ENCODE measurements around the gene TFDP2. TPM values are rescaled to one million over a fixed set of nuclear protein-coding genes. Genes with fewer than 3 reads are reported as not detected.
"Not testable (repeated sequence)": the region's sequence is repeated elsewhere in the genome, so short reads cannot be mapped to it uniquely, and the experiment has no call there.

Gene TFDP2
- total and polyA plus RNA-seq, 4 donors = 13.3 to 62.5 (median 27.8) TPM

- H3K4me1 ChIP-seq (ENCODE audit: control insufficient read depth in 1 of 2, insufficient read depth in 2 of 2, low read length in 2 of 2); H3K36me3 ChIP-seq (ENCODE audit: control insufficient read depth in 1 of 2, insufficient read depth in 2 of 2, low read length in 1 of 2); H3K27me3 ChIP-seq (ENCODE audit: control insufficient read depth in 1 of 2, insufficient read depth in 2 of 2, low read length in 1 of 2); DNase-seq; H3K27ac ChIP-seq (ENCODE audit: low read depth in 1 of 2, low read length in 2 of 2); ATAC-seq (ENCODE audit: low FRiP score); H3K4me3 ChIP-seq (ENCODE audit: low read length in 2 of 2); intact Hi-C loops (cut with DNase I); H3K9me3 ChIP-seq (ENCODE audit: control insufficient read depth, low read length): not testable (repeated sequence)
- 95 to 97% methylated on average over 15 of the region's 15 CpGs for WGBS, 2 donors
These were observed 8.6 kb downstream of the TFDP2 start for GRCh38 chr3:142140608-142141285.

DNA sequence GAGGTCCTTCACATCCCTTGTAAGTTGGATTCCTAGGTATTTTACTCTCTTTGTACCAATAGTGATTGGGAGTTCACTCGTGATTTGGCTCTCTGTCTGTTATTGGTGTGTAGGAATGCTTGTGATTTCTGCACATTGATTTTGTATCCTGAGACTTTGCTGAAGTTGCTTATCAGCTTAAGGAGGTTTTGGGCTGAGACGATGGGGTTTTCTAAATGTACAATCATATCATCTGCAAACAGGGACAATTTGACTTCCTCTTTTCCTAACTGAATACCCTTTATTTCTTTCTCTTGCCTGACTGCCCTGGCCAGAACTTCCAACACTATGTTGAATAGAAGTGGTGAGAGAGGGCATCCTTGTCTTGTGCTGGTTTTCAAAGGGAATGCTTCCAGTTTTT, 12.3 kb downstream of the TFDP2 start:
- WGBS, 2 donors = 96% methylated on average over 1 to 2 of the region's 2 CpGs
- H3K9me3 ChIP-seq (ENCODE audit: control insufficient read depth, low read length); DNase-seq; H3K27me3 ChIP-seq (ENCODE audit: control insufficient read depth in 1 of 2, insufficient read depth in 2 of 2, low read length in 1 of 2); H3K36me3 ChIP-seq (ENCODE audit: control insufficient read depth in 1 of 2, insufficient read depth in 2 of 2, low read length in 1 of 2); ATAC-seq (ENCODE audit: low FRiP score); intact Hi-C loops (cut with DNase I); H3K4me1 ChIP-seq (ENCODE audit: control insufficient read depth in 1 of 2, insufficient read depth in 2 of 2, low read length in 2 of 2); H3K27ac ChIP-seq (ENCODE audit: low read depth in 1 of 2, low read length in 2 of 2); H3K4me3 ChIP-seq (ENCODE audit: low read length in 2 of 2): not testable (repeated sequence)

GRCh38 chr3:142134799-142135325, 14.5 kb downstream of the TFDP2 start:
- Histone ChIP-seq H3K4me1 (ENCODE audit: control insufficient read depth in 1 of 2, insufficient read depth in 2 of 2, low read length in 2 of 2) (no peaks in the 10 kb centered on the region), H3K36me3 (ENCODE audit: control insufficient read depth in 1 of 2, insufficient read depth in 2 of 2, low read length in 1 of 2) (no peaks in the 10 kb centered on the region), H3K27me3 (ENCODE audit: control insufficient read depth in 1 of 2, insufficient read depth in 2 of 2, low read length in 1 of 2) (no peaks in the 10 kb centered on the region), H3K9me3 (ENCODE audit: control insufficient read depth, low read length) (no peaks in the 10 kb centered on the region), H3K4me3 (ENCODE audit: low read length in 2 of 2) (no peak overlapping the region), H3K27ac (ENCODE audit: low read depth in 1 of 2, low read length in 2 of 2) (no peak overlapping the region)
- no peak for ATAC-seq (ENCODE audit: low FRiP score)
- WGBS, 2 donors = 24 to 64% methylated on average over 3 of the region's 3 CpGs
- DNase-seq = no peak
- intact Hi-C loops (cut with DNase I) = no loop called here

DNA sequence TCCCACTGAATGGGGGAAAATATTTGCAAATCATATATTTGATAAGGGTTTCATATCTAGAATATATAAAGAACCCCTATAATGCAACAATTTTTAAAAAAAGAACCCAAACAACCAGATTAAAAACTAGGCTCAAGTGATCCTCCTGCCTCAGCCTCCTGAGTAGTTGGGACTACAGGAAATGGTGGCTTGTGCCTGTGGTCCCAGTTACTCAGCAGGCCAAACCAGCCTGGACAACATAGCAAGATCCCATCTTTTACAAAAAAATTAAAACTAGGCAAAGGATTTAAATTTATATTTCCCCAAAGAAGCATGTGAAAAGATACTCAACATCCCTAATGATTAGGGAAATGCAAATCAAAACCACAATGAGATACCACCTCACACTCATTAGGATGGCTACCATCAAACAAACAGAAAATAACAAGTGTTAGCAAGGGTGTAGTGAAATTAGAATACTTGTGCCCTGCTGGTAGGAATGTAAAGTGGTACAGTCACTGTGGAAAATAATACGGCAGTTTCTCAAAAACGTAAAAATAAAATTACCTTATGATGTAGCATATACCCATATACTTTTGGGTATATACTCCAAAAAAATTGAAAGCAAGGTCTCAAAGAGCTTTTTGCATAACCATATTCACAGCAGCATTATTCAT, 19.7 kb downstream of the TFDP2 start:
- ATAC-seq (ENCODE audit: low FRiP score) = no peak
- intact Hi-C loops (cut with DNase I) = loop anchor here in 1 of 2 donors (5.0 kb wide), 1 partner anchor 148 kb away; no protein-coding TSS in a partner anchor
- 93 to 97% methylated on average over 2 of the region's 2 CpGs for WGBS, 2 donors

GRCh38 chr3:142127941-142128658, 21.2 kb downstream of the TFDP2 start:
- H3K4me1 ChIP-seq (ENCODE audit: control insufficient read depth in 1 of 2, insufficient read depth in 2 of 2, low read length in 2 of 2) = no peaks in the 10 kb centered on the region
- DNase-seq (no peak), ATAC-seq (ENCODE audit: low FRiP score) (no peak)
- WGBS, 2 donors = 90 to 91% methylated on average over 8 of the region's 8 CpGs
- no peaks in the 10 kb centered on the region for H3K27me3 ChIP-seq (ENCODE audit: control insufficient read depth in 1 of 2, insufficient read depth in 2 of 2, low read length in 1 of 2)
- H3K4me3 ChIP-seq (ENCODE audit: low read length in 2 of 2) = no peak overlapping the region
- no peak overlapping the region for H3K27ac ChIP-seq (ENCODE audit: low read depth in 1 of 2, low read length in 2 of 2)
- intact Hi-C loops (cut with DNase I) = loop anchor here in 1 of 2 donors (5.0 kb wide), 1 partner anchor 149 kb away; no protein-coding TSS in a partner anchor
- no peaks in the 10 kb centered on the region for H3K36me3 ChIP-seq (ENCODE audit: control insufficient read depth in 1 of 2, insufficient read depth in 2 of 2, low read length in 1 of 2)
- H3K9me3 ChIP-seq (ENCODE audit: control insufficient read depth, low read length) = no peaks in the 10 kb centered on the region

More for the DNA sequence above, 19.7 kb downstream of the TFDP2 start:
- Histone ChIP-seq H3K4me3 (ENCODE audit: low read length in 2 of 2) (no peak overlapping the region), H3K27me3 (ENCODE audit: control insufficient read depth in 1 of 2, insufficient read depth in 2 of 2, low read length in 1 of 2) (no peaks in the 10 kb centered on the region), H3K9me3 (ENCODE audit: control insufficient read depth, low read length) (no peaks in the 10 kb centered on the region), H3K4me1 (ENCODE audit: control insufficient read depth in 1 of 2, insufficient read depth in 2 of 2, low read length in 2 of 2) (no peaks in the 10 kb centered on the region), H3K27ac (ENCODE audit: low read depth in 1 of 2, low read length in 2 of 2) (no peak overlapping the region), H3K36me3 (ENCODE audit: control insufficient read depth in 1 of 2, insufficient read depth in 2 of 2, low read length in 1 of 2) (no peaks in the 10 kb centered on the region)
- DNase-seq = no peak

DNA sequence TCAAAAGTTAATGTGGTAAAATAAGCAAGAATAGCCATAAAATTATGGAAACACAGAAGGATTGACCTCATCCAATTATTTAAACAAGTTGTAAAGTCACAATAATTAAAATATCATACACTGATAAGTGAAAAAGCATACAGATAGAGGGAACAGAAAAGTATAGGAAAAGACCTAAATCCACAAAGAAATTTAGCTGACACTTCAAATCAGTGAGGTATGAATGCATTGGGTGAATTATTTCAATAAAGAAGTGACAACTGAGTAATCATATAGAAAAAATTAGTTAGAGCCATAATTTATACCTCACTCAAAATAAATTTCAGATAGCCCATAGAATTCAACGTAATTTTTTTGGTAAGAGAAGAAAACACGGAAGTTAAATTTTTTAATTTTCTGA, 25.1 kb downstream of the TFDP2 start:
- Histone ChIP-seq H3K36me3 (ENCODE audit: control insufficient read depth in 1 of 2, insufficient read depth in 2 of 2, low read length in 1 of 2) (no peaks in the 10 kb centered on the region), H3K4me3 (ENCODE audit: low read length in 2 of 2) (no peak overlapping the region), H3K27ac (ENCODE audit: low read depth in 1 of 2, low read length in 2 of 2) (no peak overlapping the region), H3K4me1 (ENCODE audit: control insufficient read depth in 1 of 2, insufficient read depth in 2 of 2, low read length in 2 of 2) (no peaks in the 10 kb centered on the region), H3K9me3 (ENCODE audit: control insufficient read depth, low read length) (no peaks in the 10 kb centered on the region), H3K27me3 (ENCODE audit: control insufficient read depth in 1 of 2, insufficient read depth in 2 of 2, low read length in 1 of 2) (no peaks in the 10 kb centered on the region)
- 84 to 91% methylated on average over 2 of the region's 2 CpGs for WGBS, 2 donors
- ATAC-seq (ENCODE audit: low FRiP score) (no peak), DNase-seq (no peak)
- intact Hi-C loops (cut with DNase I) = no loop called here

DNA sequence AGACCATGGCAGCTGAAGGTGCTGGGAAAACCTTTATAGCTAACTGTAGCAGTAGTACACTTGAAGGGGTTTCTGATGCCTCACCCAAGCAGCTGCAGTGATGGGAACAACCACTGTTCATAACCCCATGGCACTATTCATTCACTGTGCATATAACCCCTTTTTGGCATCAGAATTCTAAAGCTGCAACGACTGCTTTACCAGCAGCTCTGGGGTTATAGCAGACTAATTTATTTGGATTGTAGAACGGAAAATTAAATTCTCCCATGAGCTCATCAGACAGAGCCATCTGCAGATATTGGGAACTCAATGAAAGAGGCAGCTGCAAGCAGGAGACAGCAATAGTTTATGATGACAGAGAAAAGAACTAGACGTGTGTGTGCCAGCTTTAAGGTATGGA, 28.6 kb downstream of the TFDP2 start:
- DNase-seq (no peak), ATAC-seq (ENCODE audit: low FRiP score) (no peak)
- WGBS, 2 donors = 27 to 28% methylated on average over 3 of the region's 3 CpGs
- H3K27me3 ChIP-seq (ENCODE audit: control insufficient read depth in 1 of 2, insufficient read depth in 2 of 2, low read length in 1 of 2) = no peaks in the 10 kb centered on the region
- no peak overlapping the region for H3K4me3 ChIP-seq (ENCODE audit: low read length in 2 of 2)
- H3K9me3 ChIP-seq (ENCODE audit: control insufficient read depth, low read length) = no peaks in the 10 kb centered on the region
- no peak overlapping the region for H3K27ac ChIP-seq (ENCODE audit: low read depth in 1 of 2, low read length in 2 of 2)
- H3K36me3 ChIP-seq (ENCODE audit: control insufficient read depth in 1 of 2, insufficient read depth in 2 of 2, low read length in 1 of 2) = no peaks in the 10 kb centered on the region
- no peaks in the 10 kb centered on the region for H3K4me1 ChIP-seq (ENCODE audit: control insufficient read depth in 1 of 2, insufficient read depth in 2 of 2, low read length in 2 of 2)
- intact Hi-C loops (cut with DNase I) = no loop called here

- Histone ChIP-seq H3K36me3 (ENCODE audit: control insufficient read depth in 1 of 2, insufficient read depth in 2 of 2, low read length in 1 of 2) (no peaks in the 10 kb centered on the region), H3K27me3 (ENCODE audit: control insufficient read depth in 1 of 2, insufficient read depth in 2 of 2, low read length in 1 of 2) (no peaks in the 10 kb centered on the region), H3K4me3 (ENCODE audit: low read length in 2 of 2) (no peak overlapping the region), H3K27ac (ENCODE audit: low read depth in 1 of 2, low read length in 2 of 2) (no peak overlapping the region), H3K9me3 (ENCODE audit: control insufficient read depth, low read length) (no peaks in the 10 kb centered on the region), H3K4me1 (ENCODE audit: control insufficient read depth in 1 of 2, insufficient read depth in 2 of 2, low read length in 2 of 2) (no peaks in the 10 kb centered on the region)
- intact Hi-C loops (cut with DNase I) = no loop called here
- no peak for DNase-seq
- ATAC-seq (ENCODE audit: low FRiP score) = no peak
- WGBS, 2 donors = 96 to 98% methylated on average over 3 of the region's 3 CpGs
These were observed 30.4 kb downstream of the TFDP2 start for GRCh38 chr3:142118911-142119310.

Measured in aorta (tissue), 5 donors.